GM12891 (cell line): ENCODE data around the gene OBP2A.

ENCODE experiments used
- POLR2A ChIP-seq: IDR thresholded peaks from 2 replicates; pipeline ENCODE4 v1.6.1; 2011; ENCODE audit warnings: low read depth, low read length, control low read depth
- TAF1 ChIP-seq: IDR thresholded peaks from 2 replicates; pipeline ENCODE4 v1.6.1; 2011; ENCODE audit warnings: low read depth, low read length, control low read depth

- TF ChIP-seq POLR2A (no peak), TAF1 (no peak)
Measured at GRCh38 chr9:135592625-135593024, 46.7 kb downstream of the OBP2A start.
